ENCODE results near the gene TUBA4B.
A peak's percentile ranks its signal among the peaks of the same experiment; 100 is the strongest.

Gene TUBA4B

GRCh38 chr2:219219784-219220532 lies 33.1 kb upstream of the TUBA4B start:
- DNase-seq (ENCODE audit: low read depth): no peak
- TF ChIP-seq, protein P1, sequence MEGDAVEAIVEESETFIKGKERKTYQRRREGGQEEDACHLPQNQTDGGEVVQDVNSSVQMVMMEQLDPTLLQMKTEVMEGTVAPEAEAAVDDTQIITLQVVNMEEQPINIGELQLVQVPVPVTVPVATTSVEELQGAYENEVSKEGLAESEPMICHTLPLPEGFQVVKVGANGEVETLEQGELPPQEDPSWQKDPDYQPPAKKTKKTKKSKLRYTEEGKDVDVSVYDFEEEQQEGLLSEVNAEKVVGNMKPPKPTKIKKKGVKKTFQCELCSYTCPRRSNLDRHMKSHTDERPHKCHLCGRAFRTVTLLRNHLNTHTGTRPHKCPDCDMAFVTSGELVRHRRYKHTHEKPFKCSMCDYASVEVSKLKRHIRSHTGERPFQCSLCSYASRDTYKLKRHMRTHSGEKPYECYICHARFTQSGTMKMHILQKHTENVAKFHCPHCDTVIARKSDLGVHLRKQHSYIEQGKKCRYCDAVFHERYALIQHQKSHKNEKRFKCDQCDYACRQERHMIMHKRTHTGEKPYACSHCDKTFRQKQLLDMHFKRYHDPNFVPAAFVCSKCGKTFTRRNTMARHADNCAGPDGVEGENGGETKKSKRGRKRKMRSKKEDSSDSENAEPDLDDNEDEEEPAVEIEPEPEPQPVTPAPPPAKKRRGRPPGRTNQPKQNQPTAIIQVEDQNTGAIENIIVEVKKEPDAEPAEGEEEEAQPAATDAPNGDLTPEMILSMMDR (IDR thresholded peaks at IDR 0.05; ENCODE audit: control insufficient read depth, extremely low read depth, insufficient read depth): no peak
- H3K4me3 ChIP-seq (ENCODE audit: low read depth, low read length): no peak overlapping the region

DNA sequence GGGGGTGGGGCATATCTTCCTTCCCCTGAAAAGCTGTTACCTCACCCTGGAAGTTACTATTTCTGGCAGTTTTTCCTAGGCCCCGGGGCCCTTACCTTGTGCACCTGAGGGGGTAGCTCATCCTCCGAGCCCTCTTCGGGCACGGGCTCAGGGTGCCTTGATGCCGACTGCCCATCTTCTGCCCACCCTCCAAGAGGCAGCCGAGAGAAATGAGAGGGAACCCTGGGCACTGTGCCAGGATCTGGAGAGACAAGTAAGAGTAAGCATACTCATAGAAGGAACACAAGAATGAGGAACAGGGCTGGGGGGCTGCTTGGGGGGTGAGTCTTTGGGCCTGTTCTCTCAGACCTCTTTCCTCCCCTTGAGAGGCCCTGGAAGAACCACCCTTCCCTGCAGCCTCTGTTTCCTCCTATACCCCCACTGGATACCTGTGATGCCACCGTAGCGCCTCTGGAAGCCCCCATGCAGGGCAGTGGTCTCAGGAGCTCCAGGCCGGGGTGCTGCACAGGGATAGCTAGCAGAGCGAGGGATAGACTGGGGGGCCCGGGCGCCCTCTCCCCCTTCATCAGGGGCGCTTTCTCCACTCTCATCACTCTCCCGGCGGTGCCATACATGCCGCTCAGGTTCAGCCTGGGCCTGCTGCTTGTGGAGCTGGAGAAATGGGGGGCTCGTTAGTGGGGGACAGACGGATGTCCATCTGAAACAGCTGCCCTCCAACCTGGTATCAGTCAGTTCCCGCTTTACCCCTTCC lies 32.2 kb upstream of the TUBA4B start:
- H3K4me3 ChIP-seq (ENCODE audit: low read depth, low read length): no peak overlapping the region
- DNase-seq (ENCODE audit: low read depth): no peak
- TF ChIP-seq, protein P1 (IDR thresholded peaks at IDR 0.05; ENCODE audit: control insufficient read depth, extremely low read depth, insufficient read depth): no peak

DNA sequence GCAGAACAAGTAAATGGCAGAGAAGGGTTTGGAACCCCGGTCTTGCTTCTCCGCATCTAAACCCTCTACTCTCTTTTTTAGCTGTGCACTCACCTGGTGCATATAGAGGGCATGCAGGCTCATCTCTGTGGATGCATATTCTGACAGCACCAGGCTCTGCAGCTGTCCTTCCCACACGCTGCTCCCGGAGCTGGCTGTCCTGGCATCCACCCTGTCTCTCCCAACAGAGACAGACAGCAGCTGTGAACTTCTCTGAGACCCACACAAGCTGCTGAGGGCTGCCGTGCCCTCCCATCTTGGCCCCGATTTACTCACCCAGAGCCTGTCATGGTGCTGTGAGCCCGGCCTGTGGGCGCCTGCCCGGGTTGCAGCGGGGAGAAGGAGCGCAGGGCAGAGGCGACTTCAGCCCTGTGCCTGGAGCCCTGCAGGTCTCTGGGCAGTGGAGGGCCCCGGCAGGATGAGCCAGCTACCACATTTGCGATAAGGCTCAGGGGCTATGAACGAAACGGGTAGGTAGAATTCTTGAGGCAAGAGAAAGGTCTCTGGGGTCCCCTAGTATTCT lies 31.0 kb upstream of the TUBA4B start:
- TF ChIP-seq, protein P1 (IDR thresholded peaks at IDR 0.05; ENCODE audit: control insufficient read depth, extremely low read depth, insufficient read depth): no peak
- no peak for DNase-seq (ENCODE audit: low read depth)
- H3K4me3 ChIP-seq (ENCODE audit: low read depth, low read length): no peak overlapping the region

DNA sequence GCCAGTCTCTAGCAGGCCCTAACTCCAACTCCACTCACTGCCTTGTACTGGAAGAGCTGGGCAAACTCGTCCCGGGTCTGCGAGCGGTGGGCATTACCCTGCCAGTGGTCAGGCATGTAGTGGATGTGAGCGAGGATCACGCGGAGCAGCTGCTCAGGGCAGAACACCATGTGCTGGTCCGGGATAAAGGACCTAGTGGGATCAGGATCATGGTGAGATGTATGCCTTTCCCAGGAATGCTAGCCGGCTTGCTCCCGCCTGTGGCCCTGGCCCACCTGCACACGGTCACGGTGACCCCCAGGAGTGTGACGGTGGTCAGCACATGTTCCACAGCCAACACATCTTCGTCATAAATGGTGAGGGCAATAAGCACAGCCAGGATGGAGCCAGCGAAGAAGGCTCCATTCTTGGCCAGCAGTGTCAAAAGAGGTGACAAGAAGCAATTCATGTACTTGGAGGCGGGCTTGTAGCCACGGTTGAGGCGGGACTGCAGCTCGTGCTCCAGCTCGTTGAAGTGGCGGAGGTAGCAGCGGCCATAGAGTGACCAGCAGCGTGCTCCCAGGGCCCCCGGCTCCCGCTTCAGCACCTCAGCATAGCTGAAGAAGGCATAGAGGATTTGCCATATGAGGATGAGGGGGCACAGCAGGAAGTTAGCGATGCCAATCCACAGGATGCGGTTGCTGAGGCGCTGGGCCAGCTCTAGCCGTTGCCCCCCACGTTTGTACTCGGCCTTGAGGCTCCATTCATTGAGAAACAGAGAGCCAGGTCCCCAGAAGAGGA lies 29.0 kb upstream of the TUBA4B start:
- H3K4me3 ChIP-seq (ENCODE audit: low read depth, low read length): no peak overlapping the region
- DNase-seq (ENCODE audit: low read depth): no peak
- TF ChIP-seq, protein P1 (IDR thresholded peaks at IDR 0.05; ENCODE audit: control insufficient read depth, extremely low read depth, insufficient read depth): no peak

DNA sequence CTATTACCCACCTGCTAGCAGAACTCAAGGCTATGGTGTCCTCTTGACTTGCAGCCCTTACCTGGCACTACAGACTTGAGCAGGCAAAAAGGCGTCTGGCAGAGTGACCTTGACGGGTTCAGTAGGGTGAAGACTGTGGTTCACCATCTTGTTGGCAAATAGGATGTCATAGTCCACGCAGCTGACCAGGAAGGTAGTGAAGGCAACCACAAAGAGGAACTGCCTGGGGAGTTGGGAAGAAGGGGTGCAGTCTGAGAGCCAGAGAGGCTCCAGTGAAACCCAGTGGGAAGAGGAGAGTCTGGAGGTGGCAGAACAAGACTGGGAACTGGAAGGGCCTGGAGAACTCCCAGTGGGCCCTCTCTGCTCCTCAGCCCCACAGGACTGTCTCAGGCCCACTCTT lies 27.7 kb upstream of the TUBA4B start:
- H3K4me3 ChIP-seq (ENCODE audit: low read depth, low read length): no peak overlapping the region
- DNase-seq (ENCODE audit: low read depth): no peak
- TF ChIP-seq, protein P1 (IDR thresholded peaks at IDR 0.05; ENCODE audit: control insufficient read depth, extremely low read depth, insufficient read depth): no peak

DNA sequence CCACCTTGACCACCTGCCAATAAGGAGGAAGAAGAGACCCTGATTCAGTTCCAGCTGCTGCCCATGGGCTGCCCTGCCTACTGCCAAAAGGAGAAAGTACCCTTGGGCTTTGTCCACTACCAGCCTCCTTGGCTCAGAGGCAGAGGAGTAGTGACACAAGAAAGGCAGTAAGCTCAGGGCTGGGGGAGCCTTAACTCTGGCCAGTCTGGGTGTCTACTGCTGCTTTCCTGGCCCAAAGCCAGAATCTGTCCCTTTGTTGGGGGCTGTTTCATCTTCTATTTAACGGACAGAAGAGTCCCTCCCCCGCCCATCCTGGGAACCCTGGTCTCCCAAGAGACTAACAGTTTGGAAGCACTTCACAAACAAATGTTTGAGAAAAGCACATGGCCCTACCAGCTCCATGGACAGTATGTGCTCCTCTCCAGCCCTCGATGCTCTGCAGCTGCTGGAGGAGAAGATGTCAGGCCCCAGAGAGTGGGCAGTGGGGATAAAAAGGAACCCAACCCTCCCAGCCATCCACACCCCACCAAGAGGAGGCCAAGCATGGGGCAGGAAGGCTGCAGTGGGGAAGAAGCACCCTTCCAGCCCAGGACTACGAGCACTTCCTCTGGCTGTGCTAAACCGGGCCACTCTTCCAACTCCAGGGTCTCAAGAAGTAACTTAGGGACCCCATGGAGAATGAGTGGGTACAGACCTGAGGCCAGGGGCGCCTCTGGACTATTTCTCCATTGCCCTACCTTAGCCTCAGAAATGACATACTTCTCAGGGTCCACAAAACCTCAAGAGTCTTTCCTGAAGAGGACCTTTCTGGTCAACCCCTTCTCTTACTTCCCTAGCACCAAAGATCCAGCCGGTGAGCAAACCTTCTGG lies 24.8 kb upstream of the TUBA4B start:
- TF ChIP-seq, protein P1 (IDR thresholded peaks at IDR 0.05; ENCODE audit: control insufficient read depth, extremely low read depth, insufficient read depth): no peak
- no peak for DNase-seq (ENCODE audit: low read depth)
- H3K4me3 ChIP-seq (ENCODE audit: low read depth, low read length): peak overlapping the region; percentile 77
